CD4-positive, CD25-positive, alpha-beta regulatory T cell (primary cell): ENCODE results near the gene XPNPEP2. TPM values are rescaled to one million over a fixed set of nuclear protein-coding genes. Genes with fewer than 3 reads are reported as not detected.
A peak's percentile ranks its signal among the peaks of the same experiment; 100 is the strongest.

ENCODE experiments used
- ATAC-seq, 2 donors: fragments of 150-1000 bp; cut with Tn5 transposase; one replicate each; pipeline ENCODE4 v1.10.0; 2021; ENCODE audit warnings: low read depth in 2 of 2, moderate number of reproducible peaks in 2 of 2, moderate library complexity in 1 of 2
- DNase-seq, 3 donors: peaks; one replicate each; pipeline versions ENCODE4 v3.0.0 to v3.0.0-alpha.2; 2012 to 2022; ENCODE audit warnings: mixed read lengths in 1 of 3
- H3K27ac ChIP-seq: one replicate; pipeline ENCODE4 v1.7.0; 2013; ENCODE audit warnings: mild to moderate bottlenecking, low read length; ENCODE audit not compliant: insufficient read depth, poor library complexity, severe bottlenecking
- H3K27me3 ChIP-seq: one replicate; pipeline ENCODE4 v1.7.0; 2013; ENCODE audit warnings: low read length; ENCODE audit not compliant: control insufficient read depth, insufficient read depth
- H3K36me3 ChIP-seq: one replicate; pipeline ENCODE4 v1.7.0; 2013; ENCODE audit warnings: mild to moderate bottlenecking, low read length, moderate library complexity; ENCODE audit not compliant: control insufficient read depth, insufficient read depth
- H3K4me1 ChIP-seq: 2 replicates; pipeline ENCODE4 v1.7.0; 2013; ENCODE audit warnings: mild to moderate bottlenecking, low read length; ENCODE audit not compliant: insufficient read depth, control insufficient read depth, poor library complexity, severe bottlenecking
- H3K4me3 ChIP-seq: one replicate; pipeline ENCODE4 v1.7.0; 2013; ENCODE audit warnings: low read depth, mild to moderate bottlenecking, low read length, moderate library complexity
- H3K9me3 ChIP-seq, 2 experiments: 1 replicate in 1 of 2; 2 replicates in 1 of 2; pipeline ENCODE4 v1.7.0; 2013; ENCODE audit warnings: low read length in 2 of 2, mild to moderate bottlenecking in 1 of 2, moderate library complexity in 1 of 2; ENCODE audit not compliant: control insufficient read depth in 2 of 2
- H3K27ac Mint-ChIP-seq, 3 donors: one replicate each; pipeline ENCODE4 v1.8.0; 2020 to 2022; ENCODE audit warnings: mild to moderate bottlenecking in 3 of 3, mixed read lengths in 3 of 3, moderate library complexity in 2 of 3
- H3K27me3 Mint-ChIP-seq: one replicate; pipeline ENCODE4 v1.8.0; 2022; ENCODE audit warnings: mild to moderate bottlenecking, mixed read lengths
- H3K36me3 Mint-ChIP-seq: one replicate; pipeline ENCODE4 v1.8.0; 2020; ENCODE audit warnings: mixed read lengths
- H3K4me1 Mint-ChIP-seq, 4 donors: one replicate each; pipeline ENCODE4 v1.8.0; 2020 to 2022; ENCODE audit warnings: mixed read lengths in 4 of 4, mild to moderate bottlenecking in 1 of 4
- H3K4me3 Mint-ChIP-seq, 4 donors: one replicate each; pipeline ENCODE4 v1.8.0; 2020 to 2022; ENCODE audit warnings: mild to moderate bottlenecking in 4 of 4, mixed read lengths in 4 of 4, moderate library complexity in 3 of 4
- H3K9me3 Mint-ChIP-seq, 7 donors: one replicate each; pipeline ENCODE4 v1.8.0; 2020 to 2022; ENCODE audit warnings: mixed read lengths in 7 of 7, mild to moderate bottlenecking in 3 of 7, moderate library complexity in 2 of 7
- polyA plus RNA-seq, 4 donors: library from polyadenylated mRNA; unstranded; fragments of 300-500 nt; fragmentation: Illumina TruSeq; gene quantifications; one replicate each; pipeline ENCODE4 v1.2.3, GENCODE V29; 2021
- total RNA-seq: library from RNA; stranded (reverse); gene quantifications from one replicate; pipeline ENCODE4 v1.2.3, GENCODE V29; 2022

Gene XPNPEP2
- total and polyA plus RNA-seq, 5 donors from 2014 or later = 0.17 to 0.99 (median 0.63) TPM

- Mint-ChIP-seq H3K9me3 (peaks cover 0 to 1% (median 0%) of the 10 kb centered on the region in 7 donors), H3K27ac (peak overlapping the region in 2 of 3 donors; percentile 55 to 94), H3K4me3 (peak overlapping the region in 2 of 4 donors; percentile 4 to 49), H3K27me3 (no peaks in the 10 kb centered on the region), H3K4me1 (peaks cover 7 to 33% (median 17%) of the 10 kb centered on the region in 4 donors), H3K36me3 (peaks cover 3% of the 10 kb centered on the region)
- DNase-seq (no peak), ATAC-seq (peak in 1 of 2 donors; percentile 37)
- Histone ChIP-seq H3K27me3 (no peaks in the 10 kb centered on the region), H3K4me3 (no peak overlapping the region), H3K9me3 (no peaks in the 10 kb centered on the region), H3K4me1 (peaks cover 4% of the 10 kb centered on the region), H3K27ac (no peak overlapping the region), H3K36me3 (no peaks in the 10 kb centered on the region)
Observed at GRCh38 chrX:129731228-129731627, 7.6 kb upstream of the XPNPEP2 start.

- H3K36me3 ChIP-seq = no peaks in the 10 kb centered on the region
- Mint-ChIP-seq H3K4me3 (no peak overlapping the region), H3K27me3 (no peaks in the 10 kb centered on the region), H3K27ac (no peak overlapping the region), H3K4me1 (peaks cover 11 to 41% (median 20%) of the 10 kb centered on the region in 4 donors), H3K9me3 (peaks cover 0 to 1% (median 0%) of the 10 kb centered on the region in 7 donors), H3K36me3 (peaks cover 3% of the 10 kb centered on the region)
- no peak overlapping the region for H3K4me3 ChIP-seq
- H3K27me3 ChIP-seq = no peaks in the 10 kb centered on the region
- no peak overlapping the region for H3K27ac ChIP-seq
- ATAC-seq (no peak), DNase-seq (no peak)
- peaks cover 16% of the 10 kb centered on the region for H3K4me1 ChIP-seq
- H3K9me3 ChIP-seq = no peaks in the 10 kb centered on the region
Observed at GRCh38 chrX:129732857-129733256, 5.9 kb upstream of the XPNPEP2 start.

GRCh38 chrX:129733335-129733734 lies 5.4 kb upstream of the XPNPEP2 start:
- Mint-ChIP-seq H3K4me1 (peaks cover 11 to 44% (median 20%) of the 10 kb centered on the region in 4 donors), H3K36me3 (peaks cover 3% of the 10 kb centered on the region), H3K27me3 (no peaks in the 10 kb centered on the region), H3K9me3 (peaks cover 0 to 1% (median 0%) of the 10 kb centered on the region in 7 donors), H3K4me3 (no peak overlapping the region), H3K27ac (no peak overlapping the region)
- Histone ChIP-seq H3K36me3 (no peaks in the 10 kb centered on the region), H3K9me3 (no peaks in the 10 kb centered on the region), H3K27ac (no peak overlapping the region), H3K4me1 (peaks cover 16% of the 10 kb centered on the region), H3K27me3 (no peaks in the 10 kb centered on the region), H3K4me3 (no peak overlapping the region)
- no peak for ATAC-seq
- no peak for DNase-seq

GRCh38 chrX:129736491-129736890 lies 2.3 kb upstream of the XPNPEP2 start:
- Mint-ChIP-seq H3K27me3 (no peaks in the 10 kb centered on the region), H3K9me3 (peaks cover 0 to under 1% (median 0%) of the 10 kb centered on the region in 7 donors), H3K27ac (peak overlapping the region in 2 of 3 donors; percentile 14 to 40), H3K4me3 (peak overlapping the region in 1 of 4 donors; percentile 20), H3K36me3 (peaks cover 3% of the 10 kb centered on the region), H3K4me1 (peaks cover 7 to 28% (median 13%) of the 10 kb centered on the region in 4 donors)
- DNase-seq (no peak), ATAC-seq (peak in 1 of 2 donors; percentile 28)
- no peaks in the 10 kb centered on the region for H3K36me3 ChIP-seq
- H3K9me3 ChIP-seq = no peaks in the 10 kb centered on the region
- no peaks in the 10 kb centered on the region for H3K27me3 ChIP-seq
- peaks cover 16% of the 10 kb centered on the region for H3K4me1 ChIP-seq
- H3K27ac ChIP-seq = no peak overlapping the region
- no peak overlapping the region for H3K4me3 ChIP-seq

- H3K27me3 ChIP-seq = no peaks in the 10 kb centered on the region
- no peak overlapping the region for H3K4me3 ChIP-seq
- peaks cover 7 to 34% (median 13%) of the 10 kb centered on the region in 4 donors for H3K4me1 Mint-ChIP-seq
- H3K4me1 ChIP-seq = peaks cover 16% of the 10 kb centered on the region
- H3K36me3 ChIP-seq = no peaks in the 10 kb centered on the region
- H3K9me3 Mint-ChIP-seq = no peaks in the 10 kb centered on the region
- peaks cover 3% of the 10 kb centered on the region for H3K36me3 Mint-ChIP-seq
- H3K9me3 ChIP-seq = no peaks in the 10 kb centered on the region
- no peaks in the 10 kb centered on the region for H3K27me3 Mint-ChIP-seq
- H3K27ac Mint-ChIP-seq = peak overlapping the region; percentile 49 to 74 (median 51)
- ATAC-seq (no peak), DNase-seq (no peak)
- H3K27ac ChIP-seq = no peak overlapping the region
- H3K4me3 Mint-ChIP-seq = peak overlapping the region in 1 of 4 donors; percentile 78
Observed at GRCh38 chrX:129737916-129738315, 863 bp upstream of the XPNPEP2 start.

GRCh38 chrX:129739578-129739977 lies 799 bp downstream of the XPNPEP2 start:
- no peaks in the 10 kb centered on the region for H3K36me3 ChIP-seq
- no peaks in the 10 kb centered on the region for H3K9me3 ChIP-seq
- H3K27ac Mint-ChIP-seq = peak overlapping the region in 1 of 3 donors; percentile 58
- no peak overlapping the region for H3K4me3 ChIP-seq
- no peaks in the 10 kb centered on the region for H3K36me3 Mint-ChIP-seq
- no peaks in the 10 kb centered on the region for H3K9me3 Mint-ChIP-seq
- ATAC-seq = no peak
- no peak overlapping the region for H3K4me3 Mint-ChIP-seq
- DNase-seq = no peak
- peaks cover 21% of the 10 kb centered on the region for H3K4me1 ChIP-seq
- no peaks in the 10 kb centered on the region for H3K27me3 ChIP-seq
- no peak overlapping the region for H3K27ac ChIP-seq
- peaks cover 7 to 50% (median 20%) of the 10 kb centered on the region in 4 donors for H3K4me1 Mint-ChIP-seq
- H3K27me3 Mint-ChIP-seq = no peaks in the 10 kb centered on the region

- Histone ChIP-seq H3K36me3 (no peaks in the 10 kb centered on the region), H3K27me3 (no peaks in the 10 kb centered on the region), H3K27ac (no peak overlapping the region), H3K4me3 (no peak overlapping the region), H3K9me3 (no peaks in the 10 kb centered on the region), H3K4me1 (peaks cover 19% of the 10 kb centered on the region)
- Mint-ChIP-seq H3K27me3 (no peaks in the 10 kb centered on the region), H3K4me1 (peaks cover 0 to 48% (median 26%) of the 10 kb centered on the region in 4 donors), H3K36me3 (no peaks in the 10 kb centered on the region), H3K9me3 (no peaks in the 10 kb centered on the region), H3K27ac (peak overlapping the region in 2 of 3 donors; percentile 52 to 84), H3K4me3 (peak overlapping the region in 2 of 4 donors; percentile 14 to 53)
- ATAC-seq = no peak
- DNase-seq = no peak
Observed at GRCh38 chrX:129741880-129742758, 3.3 kb downstream of the XPNPEP2 start.
